ENCODE data around the gene CYP26A1.

CYP26A1 gene

DNA sequence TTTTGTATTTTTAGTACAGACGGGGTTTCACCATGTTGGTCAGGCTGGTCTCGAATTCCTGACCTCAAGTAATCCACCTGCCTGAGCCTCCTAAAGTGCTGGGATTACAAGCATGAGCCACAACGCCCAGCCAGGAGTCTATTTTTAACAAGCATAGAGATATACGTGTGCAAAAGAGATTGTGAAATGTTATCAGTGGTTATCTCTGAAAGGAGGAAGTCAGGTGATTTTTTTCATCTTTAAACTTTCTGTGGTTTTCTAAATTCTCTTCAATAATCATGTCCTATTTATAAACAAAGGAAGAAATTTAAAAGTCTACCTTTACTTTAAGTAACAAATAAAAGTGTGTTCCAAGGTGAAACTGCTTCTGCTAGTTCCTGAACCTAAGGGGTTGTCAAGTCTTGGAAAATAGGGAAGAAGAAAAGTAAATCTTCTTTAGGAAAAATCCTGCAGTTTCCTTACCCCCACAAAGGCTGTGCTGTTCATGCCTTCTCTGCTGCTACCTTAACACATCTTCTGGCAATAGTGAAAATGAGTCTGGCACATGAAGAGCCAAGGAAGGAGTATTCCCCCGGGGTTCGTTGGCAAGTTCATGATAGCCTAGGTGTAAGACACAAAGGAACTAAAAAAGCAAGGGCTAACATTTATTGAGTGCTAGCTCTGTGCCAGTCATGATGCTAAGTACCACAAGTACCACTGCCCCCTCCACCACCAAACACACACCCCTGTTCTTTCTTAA lies 51.1 kb downstream of the CYP26A1 start:
- DNase-seq: no peak

DNA sequence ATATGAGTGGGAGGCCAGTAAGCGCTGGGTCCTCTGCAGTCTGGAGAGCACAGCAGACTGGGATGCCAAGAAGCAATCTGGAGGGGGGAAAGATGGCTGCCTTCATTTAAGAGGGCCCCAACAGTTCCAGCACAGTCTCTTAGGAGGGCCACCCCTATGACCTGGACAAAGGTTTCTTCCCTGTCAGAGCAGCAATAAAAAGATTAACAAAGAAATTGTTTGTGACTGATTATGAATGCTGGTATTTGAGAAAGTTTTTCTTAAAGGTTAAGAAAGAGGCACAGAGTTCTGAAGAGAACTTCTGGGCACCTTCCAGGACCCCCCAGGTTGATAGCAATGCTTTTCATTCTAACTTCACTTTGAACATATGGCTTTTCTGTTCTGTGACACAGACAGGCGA lies 52.3 kb downstream of the CYP26A1 start:
- DNase-seq: no peak

DNA sequence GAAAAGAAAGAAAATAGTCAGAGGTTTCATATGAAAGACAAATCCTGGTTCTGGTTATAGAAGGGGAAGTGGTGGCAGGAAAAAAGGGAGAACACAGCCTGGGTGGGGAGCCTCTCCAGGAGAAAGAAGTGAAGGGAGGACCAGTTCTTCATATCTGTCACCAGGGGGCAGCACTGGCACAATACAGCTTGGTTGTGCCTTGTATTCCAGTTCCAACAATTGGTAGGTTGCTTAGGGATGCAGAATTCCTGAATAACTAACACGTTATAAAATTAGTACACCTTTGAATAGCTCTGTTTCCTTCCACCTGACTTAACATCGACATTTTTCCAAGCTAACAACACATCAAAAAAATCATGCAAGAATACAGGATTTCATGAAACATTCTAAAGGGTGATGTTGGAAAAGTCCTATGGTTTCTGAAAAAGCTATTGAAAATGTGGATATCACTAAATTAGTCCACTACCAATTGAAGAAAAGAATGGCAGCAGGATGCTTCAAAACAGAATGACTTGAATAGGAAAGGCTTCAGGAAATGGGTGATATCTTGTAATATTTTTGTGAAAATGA lies 52.9 kb downstream of the CYP26A1 start:
- DNase-seq: no peak

All from bone marrow (tissue), 2 donors.